Stomach (tissue), 4 donors: Measurements from ENCODE around the gene FBXO46.

Experiments
- POLR2A ChIP-seq, 4 donors: fragments of 450-650 bp; IDR thresholded peaks; one replicate each; pipeline ENCODE4 v1.6.1; 2016; ENCODE audit warnings: antibody characterized with exemption in 4 of 4, control low read depth in 2 of 4, mild to moderate bottlenecking in 1 of 4, moderate library complexity in 1 of 4
- POLR2AphosphoS5 ChIP-seq, 3 donors: sonication (generic); formaldehyde crosslinking; IDR thresholded peaks; one replicate each; pipeline ENCODE4 v1.6.1; 2016; ENCODE audit warnings: antibody characterized with exemption in 3 of 3
- TF ChIP-seq, protein P1 (sequence below), 7 experiments: fragments of 450-650 bp in 4 of 7; fragments of 200-600 bp in 3 of 7; sonication (generic) in 3 of 7; IDR thresholded peaks; one replicate each; pipeline ENCODE4 v1.5.1; 2016 to 2019; ENCODE audit warnings: antibody characterized with exemption in 7 of 7, control low read depth in 2 of 7, mild to moderate bottlenecking in 1 of 7

DNA sequence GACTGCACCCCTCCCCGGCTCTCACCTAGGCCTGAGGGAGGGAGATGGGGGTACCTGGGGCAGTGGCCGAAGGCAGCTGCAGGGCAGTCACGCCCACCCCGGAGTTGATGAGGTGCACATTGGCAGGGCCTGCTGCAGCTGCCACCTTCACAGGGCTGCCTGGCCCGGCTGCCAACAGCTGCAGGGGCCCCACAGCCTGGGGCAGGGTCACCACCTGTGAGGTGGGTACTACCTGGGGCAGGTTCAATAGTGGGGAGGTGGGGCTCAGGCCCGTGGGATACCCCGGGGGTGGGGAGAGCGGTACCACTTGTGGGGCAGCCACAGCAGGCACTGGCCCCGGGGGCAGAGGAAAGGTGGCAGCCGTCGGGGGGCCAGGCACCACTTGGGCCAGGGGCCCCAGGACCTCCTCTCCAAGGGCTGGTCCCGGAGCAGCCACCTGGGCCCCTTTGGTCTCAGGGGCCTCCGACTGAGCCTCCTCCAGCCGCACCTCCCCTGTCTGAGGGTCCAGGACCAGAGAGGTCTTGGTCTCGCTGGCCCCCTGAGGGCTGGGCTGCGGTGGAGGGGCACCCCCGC lies 35.7 kb upstream of the FBXO46 start:
- TF ChIP-seq, protein P1, sequence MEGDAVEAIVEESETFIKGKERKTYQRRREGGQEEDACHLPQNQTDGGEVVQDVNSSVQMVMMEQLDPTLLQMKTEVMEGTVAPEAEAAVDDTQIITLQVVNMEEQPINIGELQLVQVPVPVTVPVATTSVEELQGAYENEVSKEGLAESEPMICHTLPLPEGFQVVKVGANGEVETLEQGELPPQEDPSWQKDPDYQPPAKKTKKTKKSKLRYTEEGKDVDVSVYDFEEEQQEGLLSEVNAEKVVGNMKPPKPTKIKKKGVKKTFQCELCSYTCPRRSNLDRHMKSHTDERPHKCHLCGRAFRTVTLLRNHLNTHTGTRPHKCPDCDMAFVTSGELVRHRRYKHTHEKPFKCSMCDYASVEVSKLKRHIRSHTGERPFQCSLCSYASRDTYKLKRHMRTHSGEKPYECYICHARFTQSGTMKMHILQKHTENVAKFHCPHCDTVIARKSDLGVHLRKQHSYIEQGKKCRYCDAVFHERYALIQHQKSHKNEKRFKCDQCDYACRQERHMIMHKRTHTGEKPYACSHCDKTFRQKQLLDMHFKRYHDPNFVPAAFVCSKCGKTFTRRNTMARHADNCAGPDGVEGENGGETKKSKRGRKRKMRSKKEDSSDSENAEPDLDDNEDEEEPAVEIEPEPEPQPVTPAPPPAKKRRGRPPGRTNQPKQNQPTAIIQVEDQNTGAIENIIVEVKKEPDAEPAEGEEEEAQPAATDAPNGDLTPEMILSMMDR (IDR thresholded peaks at IDR 0.05): no peak
- TF ChIP-seq POLR2A (IDR thresholded peaks at IDR 0.05): no peak
- TF ChIP-seq POLR2AphosphoS5 (IDR thresholded peaks at IDR 0.05): no peak
